GM12875 (cell line): ENCODE data around the gene NFASC.

Experiments used
- H3K4me3 ChIP-seq: one replicate; pipeline ENCODE4 v1.5.1; 2011; ENCODE audit warnings: low read depth, low read length, control low read depth
- TF ChIP-seq, protein P1 (sequence below): IDR thresholded peaks from 2 replicates; pipeline ENCODE4 v1.5.1; 2011; ENCODE audit warnings: low read depth, mild to moderate bottlenecking, control low read depth, inconsistent platforms, low read length, moderate library complexity, borderline replicate concordance; ENCODE audit not compliant: insufficient read depth

The NFASC gene

DNA sequence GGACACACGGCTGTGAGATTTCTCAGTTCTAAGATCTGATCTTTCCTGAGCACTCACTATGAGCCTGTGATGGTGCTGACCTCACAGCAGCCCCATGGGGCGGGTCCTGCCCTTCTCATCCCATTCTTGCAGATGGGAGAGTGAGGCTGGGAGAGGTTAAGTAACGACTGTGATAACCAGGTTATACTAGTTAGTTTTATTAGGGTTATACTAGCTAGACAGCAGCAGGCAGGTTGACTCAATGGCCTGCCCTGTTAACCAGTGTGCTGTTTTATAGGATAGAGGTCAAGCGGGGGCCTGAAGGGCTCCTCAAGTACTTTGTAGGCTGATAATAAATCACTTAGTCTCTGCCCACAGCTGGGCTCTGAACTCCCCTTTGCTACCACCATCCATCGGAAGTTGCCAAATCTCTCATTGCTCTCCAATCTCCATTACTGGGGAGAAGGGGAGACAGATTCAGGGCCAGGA lies 177.1 kb downstream of the NFASC start:
- no peak overlapping the region for H3K4me3 ChIP-seq
- TF ChIP-seq, protein P1, sequence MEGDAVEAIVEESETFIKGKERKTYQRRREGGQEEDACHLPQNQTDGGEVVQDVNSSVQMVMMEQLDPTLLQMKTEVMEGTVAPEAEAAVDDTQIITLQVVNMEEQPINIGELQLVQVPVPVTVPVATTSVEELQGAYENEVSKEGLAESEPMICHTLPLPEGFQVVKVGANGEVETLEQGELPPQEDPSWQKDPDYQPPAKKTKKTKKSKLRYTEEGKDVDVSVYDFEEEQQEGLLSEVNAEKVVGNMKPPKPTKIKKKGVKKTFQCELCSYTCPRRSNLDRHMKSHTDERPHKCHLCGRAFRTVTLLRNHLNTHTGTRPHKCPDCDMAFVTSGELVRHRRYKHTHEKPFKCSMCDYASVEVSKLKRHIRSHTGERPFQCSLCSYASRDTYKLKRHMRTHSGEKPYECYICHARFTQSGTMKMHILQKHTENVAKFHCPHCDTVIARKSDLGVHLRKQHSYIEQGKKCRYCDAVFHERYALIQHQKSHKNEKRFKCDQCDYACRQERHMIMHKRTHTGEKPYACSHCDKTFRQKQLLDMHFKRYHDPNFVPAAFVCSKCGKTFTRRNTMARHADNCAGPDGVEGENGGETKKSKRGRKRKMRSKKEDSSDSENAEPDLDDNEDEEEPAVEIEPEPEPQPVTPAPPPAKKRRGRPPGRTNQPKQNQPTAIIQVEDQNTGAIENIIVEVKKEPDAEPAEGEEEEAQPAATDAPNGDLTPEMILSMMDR, result no peak

DNA sequence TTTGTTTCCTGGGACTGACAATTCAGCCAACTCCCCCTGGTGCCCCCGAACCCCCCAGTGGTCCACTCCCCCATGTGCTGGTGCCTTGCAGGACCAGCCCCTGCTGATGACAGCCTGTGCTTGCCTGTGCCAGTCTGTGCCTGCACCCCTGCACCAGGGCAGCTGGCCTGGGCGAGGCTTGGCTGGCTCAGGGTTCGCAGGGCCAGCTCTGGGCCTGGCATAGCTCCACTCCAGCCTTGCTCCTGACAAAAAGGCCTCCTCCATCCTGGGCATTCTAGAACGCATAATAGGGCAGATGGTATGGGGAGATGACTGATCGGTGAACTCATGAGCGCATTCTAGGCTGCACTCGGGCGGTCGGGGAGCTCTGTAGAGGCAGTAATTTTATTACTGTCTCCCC lies 177.7 kb downstream of the NFASC start:
- TF ChIP-seq, protein P1, result no peak

DNA sequence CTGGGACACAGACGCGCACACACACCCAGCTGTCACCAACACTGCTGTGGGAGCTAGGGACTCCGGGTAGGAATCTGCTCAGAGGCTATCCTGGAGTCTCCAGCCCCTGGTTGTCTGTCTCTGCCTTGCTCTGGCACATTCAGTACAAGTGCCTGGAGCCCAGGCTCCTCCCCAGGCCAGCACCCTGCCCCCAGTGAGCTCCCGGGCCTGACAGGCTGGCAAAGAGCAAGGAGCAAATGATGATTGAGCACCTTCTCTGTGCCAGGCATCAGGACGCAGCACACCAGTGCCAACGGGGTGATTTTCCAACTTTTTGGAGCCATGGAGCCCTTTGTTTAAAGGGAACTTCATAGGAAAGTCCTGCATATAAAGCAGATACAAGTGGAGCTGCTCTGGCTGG lies 178.8 kb downstream of the NFASC start:
- TF ChIP-seq, protein P1, result no peak
- no peak overlapping the region for H3K4me3 ChIP-seq

More for the DNA sequence above, 177.7 kb downstream of the NFASC start:
- no peak overlapping the region for H3K4me3 ChIP-seq

DNA sequence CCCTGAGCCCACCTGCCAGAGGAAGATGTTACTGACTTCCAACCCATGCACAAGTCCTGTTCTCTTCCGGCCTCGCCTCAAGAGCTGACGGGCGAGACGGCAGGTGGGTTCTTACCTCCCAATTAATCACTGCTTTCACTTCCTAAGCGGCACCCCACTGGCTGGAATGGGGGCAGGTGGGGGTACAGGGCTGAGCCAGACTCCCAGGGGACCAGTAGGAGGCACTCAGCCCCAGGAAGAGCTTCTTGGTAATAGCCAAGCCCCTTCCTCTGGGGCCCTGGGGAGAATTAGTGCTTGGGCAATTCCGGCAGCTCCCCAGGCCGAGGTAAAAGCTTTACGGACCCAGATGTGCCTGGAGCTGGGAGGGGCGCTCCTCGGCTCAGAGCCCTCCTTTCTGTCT lies 182.0 kb downstream of the NFASC start:
- TF ChIP-seq, protein P1, result no peak
- no peak overlapping the region for H3K4me3 ChIP-seq

DNA sequence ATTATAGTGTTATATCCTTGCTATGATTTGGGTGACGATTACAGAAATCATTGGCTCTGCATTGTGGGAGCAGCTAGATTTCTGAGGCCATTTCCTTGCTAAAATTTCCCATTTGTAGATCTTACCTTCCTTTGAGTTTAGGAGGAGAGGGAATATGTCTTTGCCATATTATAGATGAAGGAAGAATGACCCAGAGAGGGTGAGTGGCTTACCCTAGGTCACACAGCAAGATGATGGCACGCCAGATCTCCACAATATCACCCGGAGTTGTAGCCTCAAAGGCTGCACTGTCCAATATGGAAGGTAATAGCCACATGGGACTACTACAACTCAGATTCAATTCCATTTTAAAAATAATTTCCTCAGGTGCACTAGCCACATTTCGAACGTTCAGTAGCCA lies 182.6 kb downstream of the NFASC start:
- no peak overlapping the region for H3K4me3 ChIP-seq
- TF ChIP-seq, protein P1, result no peak

DNA sequence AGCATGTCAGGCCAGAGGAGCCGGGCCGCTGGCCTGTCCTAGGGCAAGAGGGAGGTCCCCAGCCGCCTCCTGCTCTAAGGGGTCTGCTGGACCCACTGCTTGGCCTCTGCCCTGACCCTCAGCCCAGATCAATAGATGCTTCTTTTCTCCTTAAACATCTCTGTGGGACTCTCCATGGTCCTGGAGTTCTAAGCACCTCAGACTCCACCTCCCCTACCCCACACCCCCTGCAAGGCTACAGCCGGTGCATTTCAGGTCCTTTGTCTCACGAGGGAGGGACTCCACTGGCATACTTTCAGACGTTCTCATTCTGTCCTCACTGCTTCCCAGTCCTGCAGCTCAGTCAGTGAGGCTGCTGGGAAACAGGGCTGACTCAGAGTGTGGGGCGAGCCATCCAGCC lies 183.4 kb downstream of the NFASC start:
- no peak overlapping the region for H3K4me3 ChIP-seq
- TF ChIP-seq, protein P1, result no peak

DNA sequence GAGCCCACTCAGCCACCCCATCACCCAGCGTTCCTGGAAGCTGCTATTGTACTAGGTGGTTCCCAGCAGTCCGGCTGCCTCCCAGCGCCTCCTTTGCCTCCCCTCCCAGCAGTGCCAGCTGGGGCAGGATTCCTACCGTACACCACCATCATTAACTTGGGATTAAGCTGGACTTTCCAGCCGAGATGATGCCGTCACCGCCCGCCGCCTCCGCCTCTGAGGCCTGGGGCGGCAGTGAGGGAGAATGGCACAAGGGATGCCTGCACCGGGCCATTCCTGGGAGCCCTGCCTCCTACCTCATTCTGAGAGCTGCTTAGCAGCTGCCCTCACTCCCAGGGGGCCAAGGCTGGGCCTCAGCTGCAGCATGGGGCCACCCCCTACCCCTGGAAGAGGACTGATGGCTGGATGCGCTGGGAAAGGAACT lies 185.5 kb downstream of the NFASC start:
- no peak overlapping the region for H3K4me3 ChIP-seq
- TF ChIP-seq, protein P1, result no peak
